ENCODE data around the gene MAT2B.

DNA sequence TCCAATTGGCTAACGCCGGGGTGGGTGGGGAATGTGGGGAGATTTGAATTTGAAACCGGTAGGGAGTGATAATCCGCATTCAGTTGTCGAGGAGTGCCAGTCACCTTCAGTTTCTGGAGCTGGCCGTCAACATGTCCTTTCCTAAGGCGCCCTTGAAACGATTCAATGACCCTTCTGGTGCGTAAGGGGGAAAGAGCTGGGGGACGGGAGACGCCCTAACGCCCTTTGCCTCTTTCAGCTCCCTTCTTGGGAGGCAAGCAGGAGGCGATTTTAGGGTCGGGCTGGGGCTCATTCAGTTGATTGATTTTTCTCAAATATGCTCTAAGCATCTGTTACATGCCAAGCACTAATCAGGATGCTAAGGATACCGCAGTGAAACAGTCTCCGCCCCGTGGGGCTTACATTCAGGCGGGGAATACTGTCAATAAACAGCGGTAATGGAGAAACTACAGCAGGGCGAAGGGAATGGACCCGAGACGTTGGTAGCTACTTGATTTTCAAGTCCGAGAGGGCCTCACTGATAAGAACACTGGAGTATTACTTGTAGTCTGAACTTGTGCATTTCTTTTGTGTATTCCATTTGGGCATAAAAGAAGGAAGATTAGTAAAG lies 44.8 kb upstream of the MAT2B start, which contains the start of gene HMMR:
- TF ChIP-seq, protein P1, sequence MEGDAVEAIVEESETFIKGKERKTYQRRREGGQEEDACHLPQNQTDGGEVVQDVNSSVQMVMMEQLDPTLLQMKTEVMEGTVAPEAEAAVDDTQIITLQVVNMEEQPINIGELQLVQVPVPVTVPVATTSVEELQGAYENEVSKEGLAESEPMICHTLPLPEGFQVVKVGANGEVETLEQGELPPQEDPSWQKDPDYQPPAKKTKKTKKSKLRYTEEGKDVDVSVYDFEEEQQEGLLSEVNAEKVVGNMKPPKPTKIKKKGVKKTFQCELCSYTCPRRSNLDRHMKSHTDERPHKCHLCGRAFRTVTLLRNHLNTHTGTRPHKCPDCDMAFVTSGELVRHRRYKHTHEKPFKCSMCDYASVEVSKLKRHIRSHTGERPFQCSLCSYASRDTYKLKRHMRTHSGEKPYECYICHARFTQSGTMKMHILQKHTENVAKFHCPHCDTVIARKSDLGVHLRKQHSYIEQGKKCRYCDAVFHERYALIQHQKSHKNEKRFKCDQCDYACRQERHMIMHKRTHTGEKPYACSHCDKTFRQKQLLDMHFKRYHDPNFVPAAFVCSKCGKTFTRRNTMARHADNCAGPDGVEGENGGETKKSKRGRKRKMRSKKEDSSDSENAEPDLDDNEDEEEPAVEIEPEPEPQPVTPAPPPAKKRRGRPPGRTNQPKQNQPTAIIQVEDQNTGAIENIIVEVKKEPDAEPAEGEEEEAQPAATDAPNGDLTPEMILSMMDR (conservative IDR thresholded peaks at IDR 0.05), result no peak
- TF ChIP-seq EZH2 (IDR thresholded peaks at IDR 0.05; ENCODE audit: low read depth), result no peak

All from PC-9 (cell line).